Keratinocyte (primary cell): ENCODE results near the gene ANO9.

Experiments used
- EZH2 ChIP-seq: IDR thresholded peaks from one replicate; pipeline ENCODE4 v1.6.1; 2012; ENCODE audit warnings: inconsistent platforms, mild to moderate bottlenecking, low read length, moderate library complexity
- TF ChIP-seq, protein P1 (sequence below), 3 experiments: IDR thresholded peaks in 1 of 3; conservative IDR thresholded peaks in 1 of 3; optimal IDR thresholded peaks in 1 of 3; 2 replicates in 2 of 3; 3 replicates in 1 of 3; pipeline versions ENCODE3 to v1.5.1; 2011; ENCODE audit warnings: low read length in 3 of 3, mild to moderate bottlenecking in 3 of 3, moderate library complexity in 2 of 3, control low read depth in 1 of 3, inconsistent platforms in 1 of 3; ENCODE audit not compliant: insufficient read depth in 2 of 3; ENCODE audit errors: extremely low read depth in 1 of 3

DNA sequence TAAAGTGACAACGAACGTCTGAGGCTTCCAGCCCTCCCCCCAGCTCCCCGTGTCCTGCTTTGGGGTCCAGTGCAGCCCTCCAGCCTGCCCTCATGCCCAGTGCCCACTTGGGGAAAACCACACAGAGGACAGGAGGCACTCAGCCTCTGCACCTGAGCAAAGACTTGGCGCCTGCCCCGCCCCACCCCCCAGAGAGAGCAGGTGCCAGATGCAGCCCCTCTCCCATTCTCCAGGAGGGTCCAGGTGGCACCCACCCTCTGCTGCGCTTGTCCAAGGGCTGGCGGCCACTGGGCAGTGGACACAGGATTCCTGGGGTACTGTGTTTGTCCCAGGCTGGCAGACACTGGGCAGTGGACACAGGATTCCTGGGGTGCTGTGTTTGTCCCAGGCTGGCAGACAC, 49.5 kb upstream of the ANO9 start:
- TF ChIP-seq, protein P1, sequence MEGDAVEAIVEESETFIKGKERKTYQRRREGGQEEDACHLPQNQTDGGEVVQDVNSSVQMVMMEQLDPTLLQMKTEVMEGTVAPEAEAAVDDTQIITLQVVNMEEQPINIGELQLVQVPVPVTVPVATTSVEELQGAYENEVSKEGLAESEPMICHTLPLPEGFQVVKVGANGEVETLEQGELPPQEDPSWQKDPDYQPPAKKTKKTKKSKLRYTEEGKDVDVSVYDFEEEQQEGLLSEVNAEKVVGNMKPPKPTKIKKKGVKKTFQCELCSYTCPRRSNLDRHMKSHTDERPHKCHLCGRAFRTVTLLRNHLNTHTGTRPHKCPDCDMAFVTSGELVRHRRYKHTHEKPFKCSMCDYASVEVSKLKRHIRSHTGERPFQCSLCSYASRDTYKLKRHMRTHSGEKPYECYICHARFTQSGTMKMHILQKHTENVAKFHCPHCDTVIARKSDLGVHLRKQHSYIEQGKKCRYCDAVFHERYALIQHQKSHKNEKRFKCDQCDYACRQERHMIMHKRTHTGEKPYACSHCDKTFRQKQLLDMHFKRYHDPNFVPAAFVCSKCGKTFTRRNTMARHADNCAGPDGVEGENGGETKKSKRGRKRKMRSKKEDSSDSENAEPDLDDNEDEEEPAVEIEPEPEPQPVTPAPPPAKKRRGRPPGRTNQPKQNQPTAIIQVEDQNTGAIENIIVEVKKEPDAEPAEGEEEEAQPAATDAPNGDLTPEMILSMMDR (optimal IDR thresholded peaks at IDR 0.05 in 1 of 3, IDR thresholded peaks at IDR 0.05 in 1 of 3, conservative IDR thresholded peaks at IDR 0.05 in 1 of 3; ENCODE audit: extremely low read depth in 1 of 3, insufficient read depth in 2 of 3, low read length in 3 of 3) = no peak
- no peak for TF ChIP-seq EZH2
